Measurements from ENCODE around the gene TAGLN3.

Gene TAGLN3

DNA sequence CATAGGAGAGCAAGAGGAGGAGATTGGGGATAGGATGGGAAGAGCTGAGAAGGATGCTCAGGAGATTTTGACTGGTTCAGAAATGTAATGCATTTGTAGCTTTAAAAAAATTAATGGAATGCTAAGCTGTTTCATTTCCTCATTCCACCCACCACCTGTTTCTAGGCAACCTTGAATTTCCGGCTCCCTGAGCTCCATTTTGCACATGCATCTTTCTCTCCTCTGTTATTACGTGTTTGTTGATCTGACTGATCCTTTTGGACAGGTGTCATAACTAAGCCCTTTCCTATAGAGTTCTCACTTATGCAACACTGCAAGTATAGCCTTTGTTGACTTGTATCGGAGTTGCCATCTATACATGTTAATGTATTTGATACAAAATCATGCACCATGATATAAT, 40.1 kb downstream of the TAGLN3 start:
- H3K4ac ChIP-seq (ENCODE audit: low read length) = no peak overlapping the region
- no peak overlapping the region for H2BK15ac ChIP-seq (ENCODE audit: low read length)
- no peak overlapping the region for H2BK5ac ChIP-seq (ENCODE audit: low read length)
- no CpG with 5 or more reads among the region's 3 CpGs for WGBS, 2 donors (ENCODE audit: extremely low coverage in 2 of 2, insufficient read length in 2 of 2, insufficient replicate concordance in 1 of 2)
- H2AK5ac ChIP-seq (ENCODE audit: low read depth, low read length) = no peak overlapping the region
- H3K23ac ChIP-seq (ENCODE audit: low read depth, low read length, poor library complexity) = no peak overlapping the region
- H3K79me1 ChIP-seq (ENCODE audit: low read depth, low read length) = no peaks in the 10 kb centered on the region
- no peak overlapping the region for H3K4me3 ChIP-seq (ENCODE audit: low read length in 2 of 2)
- peak overlapping the region; percentile 30 for H2AFZ ChIP-seq (ENCODE audit: low read length)
- no peak overlapping the region for H2BK12ac ChIP-seq (ENCODE audit: low read length)
- DNase-seq (ENCODE audit: low spot score) = no peak
- H3K4me1 ChIP-seq (ENCODE audit: control insufficient read depth in 2 of 2, insufficient read depth in 1 of 2, low read depth in 1 of 2, low read length in 2 of 2) = peaks cover 0 to 45% of the 10 kb centered on the region in 2 donors
- no peak overlapping the region for H3K9ac ChIP-seq (ENCODE audit: low read depth, low read length, poor library complexity)
- H3K27ac ChIP-seq (replicated peaks; ENCODE audit: low read length) = no peak overlapping the region
- H3K27me3 ChIP-seq (ENCODE audit: control insufficient read depth in 3 of 3, insufficient read depth in 3 of 3, low read depth in 1 of 3, low read length in 3 of 3) = no peaks in the 10 kb centered on the region
- H3K9me3 ChIP-seq (replicated peaks in 1 of 2; ENCODE audit: control insufficient read depth in 2 of 2, insufficient read depth in 1 of 2, low read depth in 1 of 2, low read length in 2 of 2) = peaks cover 0 to 2% of the 10 kb centered on the region in 2 donors
- no peak overlapping the region for H4K8ac ChIP-seq (ENCODE audit: low read depth, low read length)
- no peaks in the 10 kb centered on the region for H3K36me3 ChIP-seq (replicated peaks in 1 of 2; ENCODE audit: control insufficient read depth in 2 of 2, insufficient read depth in 2 of 2, low read length in 2 of 2)
- H4K91ac ChIP-seq (ENCODE audit: low read depth, low read length, poor library complexity) = no peak overlapping the region
- no peak overlapping the region for H3K14ac ChIP-seq (ENCODE audit: low read length)
- no peak overlapping the region for H2BK120ac ChIP-seq (ENCODE audit: low read depth, low read length)
- H3K4me2 ChIP-seq (ENCODE audit: insufficient read depth, low read length, poor library complexity, severe bottlenecking) = no peak overlapping the region
- no peak overlapping the region for H3K18ac ChIP-seq (ENCODE audit: low read length)

DNA sequence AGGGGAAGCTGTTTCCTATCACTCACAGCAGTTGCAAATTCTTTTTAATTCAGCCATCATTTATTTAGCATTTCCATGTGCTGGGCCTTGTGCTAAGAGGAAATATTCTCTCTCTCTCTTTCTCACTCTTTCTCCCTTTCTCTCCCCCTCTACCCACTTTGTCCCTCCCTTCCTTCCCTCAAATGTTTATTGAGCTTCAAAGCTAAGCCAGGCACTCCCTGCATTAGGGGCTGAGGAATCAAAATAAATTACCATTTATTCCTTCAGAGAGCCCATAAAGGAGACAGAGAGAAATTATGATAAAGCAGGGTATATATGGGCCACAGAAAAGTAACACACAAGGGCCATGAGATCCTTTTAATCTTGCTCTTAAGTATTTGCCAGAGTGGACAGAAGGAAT, 42.6 kb downstream of the TAGLN3 start:
- Histone ChIP-seq H3K14ac (ENCODE audit: low read length) (no peak overlapping the region), H3K4me2 (ENCODE audit: insufficient read depth, low read length, poor library complexity, severe bottlenecking) (no peak overlapping the region), H2BK5ac (ENCODE audit: low read length) (no peak overlapping the region), H2BK120ac (ENCODE audit: low read depth, low read length) (no peak overlapping the region), H3K27ac (replicated peaks; ENCODE audit: low read length) (no peak overlapping the region), H3K9me3 (replicated peaks in 1 of 2; ENCODE audit: control insufficient read depth in 2 of 2, insufficient read depth in 1 of 2, low read depth in 1 of 2, low read length in 2 of 2) (peaks cover 1 to 2% of the 10 kb centered on the region in 2 donors), H3K18ac (ENCODE audit: low read length) (no peak overlapping the region), H3K9ac (ENCODE audit: low read depth, low read length, poor library complexity) (no peak overlapping the region), H3K36me3 (replicated peaks in 1 of 2; ENCODE audit: control insufficient read depth in 2 of 2, insufficient read depth in 2 of 2, low read length in 2 of 2) (no peaks in the 10 kb centered on the region), H2BK15ac (ENCODE audit: low read length) (no peak overlapping the region), H3K4me3 (ENCODE audit: low read length in 2 of 2) (no peak overlapping the region), H2AK5ac (ENCODE audit: low read depth, low read length) (no peak overlapping the region), H4K91ac (ENCODE audit: low read depth, low read length, poor library complexity) (no peak overlapping the region), H3K4ac (ENCODE audit: low read length) (no peak overlapping the region), H3K4me1 (ENCODE audit: control insufficient read depth in 2 of 2, insufficient read depth in 1 of 2, low read depth in 1 of 2, low read length in 2 of 2) (peaks cover 0 to 37% of the 10 kb centered on the region in 2 donors), H2AFZ (ENCODE audit: low read length) (no peak overlapping the region), H3K23ac (ENCODE audit: low read depth, low read length, poor library complexity) (no peak overlapping the region), H4K8ac (ENCODE audit: low read depth, low read length) (no peak overlapping the region), H3K27me3 (ENCODE audit: control insufficient read depth in 3 of 3, insufficient read depth in 3 of 3, low read depth in 1 of 3, low read length in 3 of 3) (no peaks in the 10 kb centered on the region), H3K79me1 (ENCODE audit: low read depth, low read length) (no peaks in the 10 kb centered on the region), H2BK12ac (ENCODE audit: low read length) (no peak overlapping the region)
- DNase-seq (ENCODE audit: low spot score) = no peak

GRCh38 chr3:112042842-112043280, 44.1 kb downstream of the TAGLN3 start:
- H3K14ac ChIP-seq (ENCODE audit: low read length) = no peak overlapping the region
- H3K27ac ChIP-seq (replicated peaks; ENCODE audit: low read length) = no peak overlapping the region
- H3K79me1 ChIP-seq (ENCODE audit: low read depth, low read length) = no peaks in the 10 kb centered on the region
- H2AK5ac ChIP-seq (ENCODE audit: low read depth, low read length) = no peak overlapping the region
- no peaks in the 10 kb centered on the region for H3K36me3 ChIP-seq (replicated peaks in 1 of 2; ENCODE audit: control insufficient read depth in 2 of 2, insufficient read depth in 2 of 2, low read length in 2 of 2)
- no peak overlapping the region for H3K23ac ChIP-seq (ENCODE audit: low read depth, low read length, poor library complexity)
- no peak overlapping the region for H2BK15ac ChIP-seq (ENCODE audit: low read length)
- peaks cover 0 to 36% of the 10 kb centered on the region in 2 donors for H3K4me1 ChIP-seq (ENCODE audit: control insufficient read depth in 2 of 2, insufficient read depth in 1 of 2, low read depth in 1 of 2, low read length in 2 of 2)
- no peak overlapping the region for H3K4me3 ChIP-seq (ENCODE audit: low read length in 2 of 2)
- H4K8ac ChIP-seq (ENCODE audit: low read depth, low read length) = no peak overlapping the region
- no peak overlapping the region for H2BK12ac ChIP-seq (ENCODE audit: low read length)
- H3K18ac ChIP-seq (ENCODE audit: low read length) = no peak overlapping the region
- no peak overlapping the region for H2BK120ac ChIP-seq (ENCODE audit: low read depth, low read length)
- no peak overlapping the region for H2BK5ac ChIP-seq (ENCODE audit: low read length)
- H4K91ac ChIP-seq (ENCODE audit: low read depth, low read length, poor library complexity) = no peak overlapping the region
- H3K4me2 ChIP-seq (ENCODE audit: insufficient read depth, low read length, poor library complexity, severe bottlenecking) = no peak overlapping the region
- H2AFZ ChIP-seq (ENCODE audit: low read length) = no peak overlapping the region
- H3K27me3 ChIP-seq (ENCODE audit: control insufficient read depth in 3 of 3, insufficient read depth in 3 of 3, low read depth in 1 of 3, low read length in 3 of 3) = no peaks in the 10 kb centered on the region
- no peak for DNase-seq (ENCODE audit: low spot score)
- peaks cover 1 to 2% of the 10 kb centered on the region in 2 donors for H3K9me3 ChIP-seq (replicated peaks in 1 of 2; ENCODE audit: control insufficient read depth in 2 of 2, insufficient read depth in 1 of 2, low read depth in 1 of 2, low read length in 2 of 2)
- H3K9ac ChIP-seq (ENCODE audit: low read depth, low read length, poor library complexity) = no peak overlapping the region
- H3K4ac ChIP-seq (ENCODE audit: low read length) = no peak overlapping the region
- no CpG with 5 or more reads among the region's 6 CpGs for WGBS, 2 donors (ENCODE audit: extremely low coverage in 2 of 2, insufficient read length in 2 of 2, insufficient replicate concordance in 1 of 2)

DNA sequence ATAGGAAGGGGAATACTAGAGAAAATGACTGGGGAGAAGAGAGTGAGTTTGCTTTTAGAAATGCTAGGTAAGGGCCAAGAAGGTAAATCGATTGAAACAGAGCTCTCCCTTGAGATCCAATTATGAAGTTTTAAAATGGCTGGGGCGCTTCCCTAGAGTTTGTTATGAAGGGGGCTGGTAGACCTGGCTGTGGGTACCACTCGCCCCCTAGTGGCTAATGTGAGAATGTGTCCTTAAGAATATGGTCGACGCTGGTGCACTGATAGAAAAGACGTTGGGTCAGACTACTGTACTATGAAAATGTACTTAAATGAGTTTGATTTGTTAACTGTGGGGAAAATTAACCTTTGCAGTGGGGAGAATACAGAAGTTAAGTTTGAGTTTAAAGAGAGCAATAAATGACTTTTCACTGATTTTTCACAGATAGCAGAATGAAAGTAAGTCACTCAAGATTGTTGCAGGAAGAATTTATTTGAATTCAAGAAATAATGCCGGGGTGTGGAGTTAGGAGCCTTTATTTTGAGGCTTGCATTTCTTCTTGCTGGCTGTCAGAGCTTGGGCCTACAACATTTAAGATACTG, 45.0 kb downstream of the TAGLN3 start:
- H3K36me3 ChIP-seq (replicated peaks in 1 of 2; ENCODE audit: control insufficient read depth in 2 of 2, insufficient read depth in 2 of 2, low read length in 2 of 2) = no peaks in the 10 kb centered on the region
- H3K14ac ChIP-seq (ENCODE audit: low read length) = no peak overlapping the region
- H3K79me1 ChIP-seq (ENCODE audit: low read depth, low read length) = no peaks in the 10 kb centered on the region
- no peak overlapping the region for H3K4me3 ChIP-seq (ENCODE audit: low read length in 2 of 2)
- H4K91ac ChIP-seq (ENCODE audit: low read depth, low read length, poor library complexity) = no peak overlapping the region
- no peak overlapping the region for H3K4ac ChIP-seq (ENCODE audit: low read length)
- H2AK5ac ChIP-seq (ENCODE audit: low read depth, low read length) = no peak overlapping the region
- H2BK120ac ChIP-seq (ENCODE audit: low read depth, low read length) = no peak overlapping the region
- WGBS, 2 donors (ENCODE audit: extremely low coverage in 2 of 2, insufficient read length in 2 of 2, insufficient replicate concordance in 1 of 2) = no CpG with 5 or more reads among the region's 7 CpGs
- no peak overlapping the region for H3K9ac ChIP-seq (ENCODE audit: low read depth, low read length, poor library complexity)
- no peak overlapping the region for H4K8ac ChIP-seq (ENCODE audit: low read depth, low read length)
- H2BK12ac ChIP-seq (ENCODE audit: low read length) = no peak overlapping the region
- H3K27ac ChIP-seq (replicated peaks; ENCODE audit: low read length) = no peak overlapping the region
- H3K27me3 ChIP-seq (ENCODE audit: control insufficient read depth in 3 of 3, insufficient read depth in 3 of 3, low read depth in 1 of 3, low read length in 3 of 3) = no peaks in the 10 kb centered on the region
- H2BK5ac ChIP-seq (ENCODE audit: low read length) = no peak overlapping the region
- DNase-seq (ENCODE audit: low spot score) = peak; percentile 45
- H3K9me3 ChIP-seq (replicated peaks in 1 of 2; ENCODE audit: control insufficient read depth in 2 of 2, insufficient read depth in 1 of 2, low read depth in 1 of 2, low read length in 2 of 2) = peaks cover 0 to 1% of the 10 kb centered on the region in 2 donors
- H3K18ac ChIP-seq (ENCODE audit: low read length) = no peak overlapping the region
- H2BK15ac ChIP-seq (ENCODE audit: low read length) = no peak overlapping the region
- H3K23ac ChIP-seq (ENCODE audit: low read depth, low read length, poor library complexity) = no peak overlapping the region
- H3K4me1 ChIP-seq (ENCODE audit: control insufficient read depth in 2 of 2, insufficient read depth in 1 of 2, low read depth in 1 of 2, low read length in 2 of 2) = peaks cover 0 to 32% of the 10 kb centered on the region in 2 donors
- no peak overlapping the region for H3K4me2 ChIP-seq (ENCODE audit: insufficient read depth, low read length, poor library complexity, severe bottlenecking)
- H2AFZ ChIP-seq (ENCODE audit: low read length) = peak overlapping the region; percentile 19
